HCT116 (cell line): ENCODE results near the gene SHISA4. TPM values are rescaled to one million over a fixed set of nuclear protein-coding genes. Genes with fewer than 3 reads are reported as not detected.

ENCODE experiments used
- ATAC-seq: fragments of 200-7000 bp; cut with Tn5 transposase; 2 replicates; pipeline ENCODE4 v1.9.1; 2020; ENCODE audit warnings: mild to moderate bottlenecking, moderate library complexity
- BruUV-seq: library from RNA; stranded (reverse); fragments of 400-500 nt; replicated peaks from 2 replicates; lab custom pipeline; 2021; lab: Mats Ljungman, UMichigan
- CTCF ChIA-PET: fragments of 300-600 bp; sonication (Branson Sonifier 250); formaldehyde crosslinking; loops from one replicate; lab custom pipeline; 2021; ENCODE audit warnings: antibody characterized with exemption; lab: Charles Lee
- POLR2A ChIA-PET: fragments of 300-600, 350-600 bp; sonication (Branson Sonifier 250); formaldehyde crosslinking; loops from one replicate; lab custom pipeline; 2021; ENCODE audit warnings: antibody characterized with exemption; lab: Charles Lee
- RAD21 ChIA-PET, 2 experiments: fragments of 300-600 bp; sonication (Branson Sonifier 250); formaldehyde crosslinking; loops; one replicate each; lab custom pipeline; 2023; ENCODE audit warnings: low total read pairs in 2 of 2; ENCODE audit not compliant: uncharacterized antibody in 2 of 2, unreplicated experiment in 2 of 2, low non-redundant PET in 1 of 2; lab: Charles Lee
- DNase-seq: peaks from one replicate; pipeline ENCODE4 v3.0.0-alpha.2; 2010; ENCODE audit warnings: low read depth, low spot score
- H2AFZ ChIP-seq: fragments of 200-600 bp; shearing (Covaris generic), sonication (generic); 2 replicates; pipeline ENCODE4 v1.6.1; 2017; ENCODE audit warnings: low read depth, mixed run types, mixed read lengths, antibody characterized with exemption, low read length; ENCODE audit not compliant: poor library complexity, severe bottlenecking
- H3K27ac ChIP-seq: 2 replicates; pipeline ENCODE4 v1.5.1; 2012; ENCODE audit warnings: low read depth, low read length
- H3K27me3 ChIP-seq: fragments of 200-600 bp; sonication (generic); 2 replicates; pipeline ENCODE4 v1.6.1; 2016; ENCODE audit warnings: mixed run types, low read length, mixed read lengths; ENCODE audit not compliant: insufficient read depth
- H3K36me3 ChIP-seq, 2 experiments: fragments of 200-500 bp in 1 of 2; fragments of 200-600 bp in 1 of 2; sonication (Bioruptor generic) in 1 of 2; sonication (generic) in 1 of 2; 2 replicates each; pipeline versions ENCODE4 v1.5.1 to v1.6.1; 2014 to 2016; ENCODE audit warnings: low read length in 2 of 2, inconsistent platforms in 1 of 2, mixed read lengths in 1 of 2, mixed run types in 1 of 2; ENCODE audit not compliant: insufficient read depth in 2 of 2, control insufficient read depth in 1 of 2
- H3K4me1 ChIP-seq, 2 experiments: fragments of 200-600 bp in 1 of 2; sonication (generic) in 1 of 2; 2 replicates each; pipeline versions ENCODE4 v1.5.1 to v1.6.1; 2012 to 2017; ENCODE audit warnings: low read length in 2 of 2, inconsistent platforms in 1 of 2, mild to moderate bottlenecking in 1 of 2, mixed read lengths in 1 of 2, mixed run types in 1 of 2, moderate library complexity in 1 of 2; ENCODE audit not compliant: insufficient read depth in 2 of 2, control insufficient read depth in 1 of 2
- H3K4me2 ChIP-seq: fragments of 200-600 bp; sonication (generic); 2 replicates; pipeline ENCODE4 v1.6.1; 2017; ENCODE audit warnings: mixed run types, low read length, mixed read lengths
- H3K4me3 ChIP-seq, 2 experiments: fragments of 200-600 bp in 1 of 2; sonication (generic) in 1 of 2; replicated peaks in 1 of 2; 2 replicates each; pipeline ENCODE4 v1.5.1; 2011 to 2016; ENCODE audit warnings: low read length in 2 of 2, control low read depth in 1 of 2, low read depth in 1 of 2, mild to moderate bottlenecking in 1 of 2, mixed read lengths in 1 of 2, mixed run types in 1 of 2
- H3K79me2 ChIP-seq: fragments of 200-600 bp; sonication (generic); 2 replicates; pipeline ENCODE4 v1.6.1; 2017; ENCODE audit warnings: mild to moderate bottlenecking, mixed run types, low read length, moderate library complexity, mixed read lengths; ENCODE audit not compliant: insufficient read depth
- H3K9ac ChIP-seq: fragments of 200-600 bp; sonication (generic); 2 replicates; pipeline ENCODE4 v1.6.1; 2016; ENCODE audit warnings: low read length, mixed read lengths
- H3K9me2 ChIP-seq: fragments of 200-600 bp; sonication (generic), shearing (Covaris generic); 2 replicates; pipeline ENCODE4 v1.6.1; 2017; ENCODE audit warnings: mixed run types, mild to moderate bottlenecking, moderate library complexity; ENCODE audit not compliant: insufficient read depth
- H3K9me3 ChIP-seq, 2 experiments: fragments of 200-500 bp in 1 of 2; fragments of 200-600 bp in 1 of 2; sonication (Bioruptor generic) in 1 of 2; sonication (generic) in 1 of 2; 2 replicates each; pipeline ENCODE4 v1.6.1; 2014 to 2017; ENCODE audit warnings: low read length in 2 of 2, mixed read lengths in 2 of 2, inconsistent platforms in 1 of 2, low read depth in 1 of 2, mild to moderate bottlenecking in 1 of 2, mixed run types in 1 of 2, moderate library complexity in 1 of 2; ENCODE audit not compliant: control insufficient read depth in 1 of 2, insufficient read depth in 1 of 2
- H4K20me1 ChIP-seq: fragments of 200-600 bp; sonication (generic), shearing (Covaris generic); 2 replicates; pipeline ENCODE4 v1.6.1; 2017; ENCODE audit warnings: mixed run types, mild to moderate bottlenecking, moderate library complexity; ENCODE audit not compliant: insufficient read depth
- CBX3 ChIP-seq: IDR thresholded peaks from 2 replicates; pipeline ENCODE4 v1.6.1; 2012; ENCODE audit warnings: low read depth
- CEBPB ChIP-seq: IDR thresholded peaks from 2 replicates; pipeline ENCODE4 v1.6.1; 2012; ENCODE audit warnings: low read depth
- ELF1 ChIP-seq: IDR thresholded peaks from 2 replicates; pipeline ENCODE4 v1.6.1; 2012; ENCODE audit warnings: low read depth, borderline replicate concordance
- EZH2 ChIP-seq: fragments of 200-600 bp; sonication (generic); IDR thresholded peaks from 2 replicates; pipeline ENCODE4 v1.6.1; 2017; ENCODE audit warnings: antibody characterized with exemption, mixed run types
- POLR2AphosphoS5 ChIP-seq: IDR thresholded peaks from 2 replicates; pipeline ENCODE4 v1.6.1; 2011; ENCODE audit warnings: mild to moderate bottlenecking, low read depth, low read length, moderate library complexity
- SP1 ChIP-seq: IDR thresholded peaks from 2 replicates; pipeline ENCODE4 v1.6.1; 2012; ENCODE audit warnings: low read depth
- YY1 ChIP-seq: IDR thresholded peaks from 2 replicates; pipeline ENCODE4 v1.6.1; 2011; ENCODE audit warnings: low read length, low read depth, moderate library complexity, mild to moderate bottlenecking; ENCODE audit not compliant: insufficient replicate concordance; ENCODE audit errors: extremely low read depth
- ZFX ChIP-seq: fragments of 450-650 bp; IDR thresholded peaks from 2 replicates; pipeline ENCODE4 v1.6.1; 2017
- ZNF274 ChIP-seq: fragments of 200-500 bp; sonication (Bioruptor generic); IDR thresholded peaks from 2 replicates; pipeline ENCODE4 v1.6.1; 2014; ENCODE audit warnings: mild to moderate bottlenecking, low read depth, low read length, inconsistent platforms
- intact Hi-C: fragments of 100-400 bp; cut with micrococcal nuclease; formaldehyde crosslinking; loops from 2 replicates; pipeline ENCODE4 v1.10.0; 2022
- total RNA-seq: library from RNA; stranded (reverse); gene quantifications from one replicate; pipeline ENCODE4 v1.2.1, GENCODE V29; 2021; ENCODE audit not compliant: unreplicated experiment
- TF ChIP-seq, protein P1 (sequence below): IDR thresholded peaks from 2 replicates; pipeline ENCODE4 v1.6.1; 2012

The SHISA4 gene
- total RNA-seq, 1 experiment from 2014 or later = 15.2 TPM

DNA sequence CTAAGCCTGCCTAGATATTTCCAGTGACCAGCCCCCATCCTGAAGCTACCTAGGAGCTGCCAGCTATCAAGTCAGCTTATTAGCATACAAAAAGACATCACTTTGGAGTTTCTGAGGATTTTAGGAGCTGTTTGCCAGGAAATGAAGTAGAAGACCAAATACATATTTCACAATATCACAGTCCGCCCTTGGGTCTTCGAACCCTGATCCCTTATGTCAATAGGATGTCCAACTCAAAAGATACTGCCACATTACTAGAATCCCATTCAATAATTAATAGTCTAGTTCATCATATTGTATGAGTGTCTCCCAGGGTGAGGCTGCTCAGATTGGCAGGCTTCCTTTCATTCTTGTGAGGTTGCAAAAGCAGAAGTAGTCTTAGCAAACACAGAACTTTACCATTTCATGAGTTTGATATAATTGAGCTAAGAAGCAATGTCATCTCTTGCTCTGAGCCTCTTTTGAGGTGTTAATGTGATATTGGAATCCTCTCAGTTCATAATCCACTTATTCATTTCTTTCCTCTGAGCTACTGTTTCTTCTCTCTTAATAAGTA, 46.1 kb upstream of the SHISA4 start:
- Histone ChIP-seq H3K27ac (no peak overlapping the region), H3K79me2 (peaks cover 99% of the 10 kb centered on the region), H2AFZ (no peak overlapping the region), H3K9me3 (no peaks in the 10 kb centered on the region), H3K4me1 (no peaks in the 10 kb centered on the region; a peak in 1 of 4 replicates), H3K9me2 (no peaks in the 10 kb centered on the region), H3K36me3 (peaks cover 2 to 3% of the 10 kb centered on the region in 2 experiments; a peak in 2 of 4 replicates), H3K9ac (no peak overlapping the region), H3K4me3 (no peak overlapping the region), H3K27me3 (no peaks in the 10 kb centered on the region), H4K20me1 (peaks cover 9% of the 10 kb centered on the region), H3K4me2 (no peak overlapping the region)
- DNase-seq (no peak), ATAC-seq (no peak)
- no TSS peak for BruUV-seq
- no peak for TF ChIP-seq SP1
- no peak for TF ChIP-seq POLR2AphosphoS5
- TF ChIP-seq, protein P1, sequence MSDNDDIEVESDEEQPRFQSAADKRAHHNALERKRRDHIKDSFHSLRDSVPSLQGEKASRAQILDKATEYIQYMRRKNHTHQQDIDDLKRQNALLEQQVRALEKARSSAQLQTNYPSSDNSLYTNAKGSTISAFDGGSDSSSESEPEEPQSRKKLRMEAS = no peak
- no peak for TF ChIP-seq ZNF274
- TF ChIP-seq ZFX = no peak
- TF ChIP-seq ELF1 = no peak
- TF ChIP-seq CEBPB = no peak
- no peak for TF ChIP-seq YY1
- TF ChIP-seq EZH2 = no peak
- no peak for TF ChIP-seq CBX3
- intact Hi-C loops = no loop called here
- CTCF ChIA-PET = interaction anchor here (1.7 kb wide), 1 partner anchor 13 kb away, joined by 5 read pairs; the partner anchor contains the start of gene IPO9
- RAD21 ChIA-PET = no interaction called here
- POLR2A ChIA-PET = interaction anchor here (1.2 kb wide), 1 partner anchor 13 kb away, joined by 3 read pairs; the partner anchor contains the start of gene IPO9
